Measurements from ENCODE around the gene CD24.
"Not testable (repeated sequence)": the region's sequence is repeated elsewhere in the genome, so short reads cannot be mapped to it uniquely, and the experiment has no call there.

CD24 gene, protein sequence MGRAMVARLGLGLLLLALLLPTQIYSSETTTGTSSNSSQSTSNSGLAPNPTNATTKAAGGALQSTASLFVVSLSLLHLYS

DNA sequence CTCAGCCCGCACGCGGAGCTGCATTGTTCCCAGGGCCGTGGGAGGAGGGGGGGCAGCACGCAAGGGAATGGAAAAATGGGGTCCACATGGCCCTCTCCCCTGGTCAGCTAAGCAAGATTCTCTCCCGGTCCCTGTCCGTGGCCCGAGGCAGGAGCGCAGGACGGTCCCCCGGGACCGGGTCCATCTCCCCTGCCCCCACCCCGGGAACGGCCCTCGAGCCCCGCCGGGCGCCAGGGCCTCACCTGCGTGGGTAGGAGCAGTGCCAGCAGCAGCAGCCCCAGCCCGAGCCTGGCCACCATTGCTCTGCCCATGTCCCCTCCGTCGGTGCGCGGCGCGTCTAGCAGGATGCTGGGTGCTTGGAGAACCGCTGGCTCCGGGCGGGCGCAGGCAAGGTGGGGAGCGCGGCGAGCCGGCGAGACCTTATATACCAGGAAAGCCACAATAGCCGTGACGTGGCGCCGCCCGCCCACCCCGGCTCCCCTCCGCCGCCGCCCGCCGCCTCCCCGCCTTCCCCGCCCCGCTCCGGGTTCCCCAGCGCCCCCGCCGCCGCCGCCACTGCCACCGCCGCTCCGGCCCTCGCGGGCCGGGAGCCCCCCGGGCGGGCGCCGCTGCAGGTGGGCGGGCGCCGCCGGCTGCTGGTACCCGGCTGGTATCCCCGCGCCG is at the start of gene CD24:
Gene CD24 (minus strand): TSS at position 394 of the 663 bp plus-strand sequence. CDS start 83 bp downstream, at position 311.
- DNase-seq = peak; percentile 42

DNA sequence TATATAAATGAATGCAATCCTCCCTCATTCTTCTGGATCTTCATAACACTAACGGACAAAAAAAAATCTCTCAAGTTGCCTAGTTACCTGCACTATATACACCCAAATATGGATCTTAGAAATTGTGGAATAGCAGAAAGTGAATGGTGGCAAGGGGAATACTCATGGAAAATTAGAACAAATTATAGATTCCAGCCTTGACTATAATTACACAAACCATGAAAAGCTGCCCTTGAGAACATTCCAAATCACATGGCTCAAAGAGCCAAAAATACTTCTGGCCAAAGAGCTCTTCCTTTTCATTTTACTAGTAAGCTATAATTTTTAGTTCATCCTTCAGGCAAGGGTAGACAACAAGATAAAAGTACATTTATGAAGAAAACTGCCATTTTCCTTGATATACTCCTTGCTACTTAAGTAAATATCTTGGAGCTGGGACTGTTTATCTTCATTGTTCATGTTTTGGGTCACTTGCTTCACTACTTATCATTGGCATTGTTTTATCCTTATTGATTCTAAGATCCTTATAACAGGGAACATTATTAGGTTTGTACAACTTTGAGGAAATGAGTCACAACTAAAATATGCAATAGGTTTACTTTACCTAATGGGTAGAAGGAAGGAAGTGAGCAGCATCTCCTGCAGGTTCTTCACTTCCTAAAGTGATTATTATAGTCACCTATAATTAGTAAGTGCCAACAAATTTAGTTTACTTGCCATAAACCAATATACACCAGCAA is 47.1 kb upstream of the CD24 start:
- no peak for DNase-seq

DNA sequence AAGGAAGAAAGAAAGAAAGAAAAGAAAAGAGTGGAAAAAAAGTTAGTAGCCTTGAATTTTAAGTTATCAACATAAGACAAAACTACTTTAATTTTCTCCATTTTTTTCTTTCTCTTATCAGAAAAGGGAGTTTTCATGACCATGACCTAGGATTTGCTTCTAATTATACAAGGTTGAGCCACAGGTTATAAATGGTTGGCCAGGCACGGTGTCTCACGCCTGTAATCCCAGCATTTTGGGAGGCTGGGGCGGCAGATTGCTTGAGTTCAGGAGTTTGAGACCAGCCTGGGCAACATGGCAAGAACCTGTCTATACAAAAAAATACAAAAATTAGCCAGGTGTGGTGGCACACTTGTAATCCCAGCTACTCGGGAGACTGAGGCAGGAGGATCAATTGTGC is 45.7 kb upstream of the CD24 start:
- no peak for DNase-seq

DNA sequence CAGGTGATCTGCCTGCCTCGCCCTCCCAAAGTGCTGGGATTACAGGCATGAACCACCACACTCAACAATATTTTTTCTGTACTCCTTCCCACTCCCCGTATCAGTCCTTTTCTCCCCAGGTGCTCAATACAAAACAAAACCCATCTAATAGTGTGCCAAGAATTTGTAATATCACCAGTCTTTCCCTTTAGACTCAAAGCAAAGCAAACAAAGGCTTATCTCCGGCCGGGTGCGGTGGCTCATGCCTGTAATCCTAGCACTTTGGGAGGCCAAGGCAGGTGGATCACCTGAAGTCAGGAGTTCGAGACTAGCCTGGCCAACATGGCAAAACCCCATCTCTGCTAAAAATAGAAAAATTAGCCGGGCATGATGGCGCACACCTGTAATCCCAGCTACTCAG is 45.1 kb upstream of the CD24 start:
- not testable (repeated sequence) for DNase-seq

DNA sequence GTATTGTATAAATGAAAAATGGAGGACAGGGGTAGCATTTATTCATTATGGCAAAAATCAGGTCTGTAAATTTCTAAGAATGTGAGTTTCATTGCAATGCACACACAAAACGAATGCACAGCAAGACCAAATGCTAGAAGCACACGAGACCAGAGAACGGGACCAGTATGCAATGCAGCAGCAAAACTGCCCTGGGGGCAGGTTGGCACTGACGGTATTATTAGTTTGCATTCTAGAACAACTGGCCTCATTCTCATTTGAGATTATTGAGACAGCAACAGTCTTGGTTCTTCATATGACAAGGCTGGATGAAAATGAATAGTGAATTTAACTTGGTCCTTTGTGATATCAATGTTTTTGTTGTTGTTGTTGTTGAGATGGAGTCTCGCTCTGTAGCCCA is 44.5 kb upstream of the CD24 start:
- no peak for DNase-seq

DNA sequence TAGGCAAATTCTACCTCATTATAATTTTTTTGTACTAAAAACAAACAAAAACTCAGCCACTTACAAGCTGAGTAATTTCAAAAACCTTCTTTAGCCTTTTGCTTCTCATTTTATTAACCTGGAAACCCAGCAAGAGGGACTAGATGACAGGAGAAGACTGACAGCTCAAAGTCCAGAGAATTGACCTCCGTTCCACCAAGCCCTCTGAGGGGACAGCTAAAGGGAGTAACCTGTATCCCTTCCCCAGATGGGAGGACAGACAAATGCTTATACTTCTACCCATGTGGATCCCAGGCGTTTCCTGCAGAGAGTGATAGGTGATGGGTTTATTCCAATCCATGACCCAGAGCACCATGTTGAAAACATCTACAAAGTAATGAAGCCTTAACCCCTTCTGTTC is 35.0 kb upstream of the CD24 start:
- DNase-seq = no peak

- peak; percentile 68 for DNase-seq
These were observed 23.0 kb upstream of the CD24 start for GRCh38 chr6:106997392-106998158.

DNA sequence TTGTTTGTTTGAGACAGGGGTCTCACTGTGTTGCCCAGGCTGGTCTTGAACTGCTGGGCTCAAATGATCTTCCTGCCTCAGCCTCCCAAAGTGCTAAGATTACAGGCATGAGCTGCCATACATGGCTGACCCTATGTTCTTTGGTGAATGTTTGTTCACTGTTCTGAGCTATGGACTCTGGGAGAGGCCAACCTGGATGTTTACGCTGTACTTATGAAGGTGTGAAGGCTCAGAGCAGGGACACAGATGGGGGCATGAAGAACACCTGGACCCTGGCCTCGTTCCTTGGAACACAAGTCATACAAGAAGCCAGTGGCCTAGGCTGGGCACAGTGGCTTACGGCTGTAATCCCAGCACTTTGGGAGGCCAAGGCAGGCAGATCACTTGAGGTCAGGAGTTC is 21.1 kb upstream of the CD24 start:
- no peak for DNase-seq

- not testable (repeated sequence) for DNase-seq
These were observed 15.2 kb upstream of the CD24 start for GRCh38 chr6:106989737-106990136.

DNA sequence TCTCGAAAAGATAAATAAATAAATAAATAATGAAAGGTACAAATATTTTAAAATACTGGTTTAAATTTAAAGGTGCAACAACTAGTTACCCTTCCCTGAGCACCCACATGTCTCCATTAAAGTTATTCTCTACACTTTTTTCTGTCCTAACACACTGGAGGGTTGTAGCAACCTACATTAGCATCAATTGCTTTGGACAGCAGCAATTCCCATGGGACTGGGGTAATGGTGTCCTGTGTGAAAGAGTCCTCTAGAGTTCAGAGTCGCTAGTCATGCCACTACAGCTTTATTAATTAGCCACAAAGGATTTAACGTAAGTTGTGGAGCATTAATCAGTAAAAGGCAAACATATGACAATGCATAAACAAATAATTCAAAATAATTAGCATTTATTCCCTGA is 14.1 kb upstream of the CD24 start:
- DNase-seq = no peak

DNA sequence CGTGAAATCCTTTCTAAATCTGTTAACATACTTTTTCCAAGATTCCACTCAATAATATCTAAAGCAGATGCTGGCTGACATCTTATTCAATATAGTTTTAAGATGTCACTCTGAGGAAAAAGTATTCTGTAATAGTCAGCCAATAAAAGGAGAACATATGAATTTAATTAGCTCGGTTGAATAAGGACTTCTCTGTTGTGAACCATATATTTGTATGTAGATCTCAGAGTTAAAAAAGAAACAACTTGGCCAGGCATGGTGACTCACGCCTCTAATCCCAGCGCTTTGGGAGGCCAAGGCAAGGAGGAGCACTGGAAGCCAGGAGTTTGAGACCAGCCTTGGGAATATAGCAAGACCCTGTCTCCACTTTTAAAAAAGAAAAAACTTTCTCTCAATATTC is 7.4 kb upstream of the CD24 start:
- no peak for DNase-seq

DNA sequence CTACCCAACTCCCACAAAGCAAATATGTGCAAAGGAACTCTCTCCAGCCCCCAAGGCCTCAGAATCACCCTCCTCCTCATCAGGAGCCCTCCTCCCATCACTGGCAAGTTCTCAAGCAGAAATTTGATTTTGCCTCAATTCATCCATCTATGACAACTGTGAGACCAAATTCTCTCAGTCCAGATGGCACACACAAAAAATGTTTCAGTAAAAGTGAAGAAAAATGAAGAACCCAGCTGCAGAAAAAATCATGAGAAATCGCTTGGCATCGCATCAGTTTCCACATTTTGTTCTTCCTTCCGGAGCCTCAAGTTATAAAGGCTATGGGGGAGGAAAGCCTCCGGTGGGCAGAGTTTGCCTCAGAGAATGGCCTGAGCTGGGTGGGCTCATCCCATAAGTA is 6.4 kb upstream of the CD24 start:
- DNase-seq = no peak

GRCh38 chr6:106979435-106979884 is 4.9 kb upstream of the CD24 start:
- peak; percentile 86 for DNase-seq

DNA sequence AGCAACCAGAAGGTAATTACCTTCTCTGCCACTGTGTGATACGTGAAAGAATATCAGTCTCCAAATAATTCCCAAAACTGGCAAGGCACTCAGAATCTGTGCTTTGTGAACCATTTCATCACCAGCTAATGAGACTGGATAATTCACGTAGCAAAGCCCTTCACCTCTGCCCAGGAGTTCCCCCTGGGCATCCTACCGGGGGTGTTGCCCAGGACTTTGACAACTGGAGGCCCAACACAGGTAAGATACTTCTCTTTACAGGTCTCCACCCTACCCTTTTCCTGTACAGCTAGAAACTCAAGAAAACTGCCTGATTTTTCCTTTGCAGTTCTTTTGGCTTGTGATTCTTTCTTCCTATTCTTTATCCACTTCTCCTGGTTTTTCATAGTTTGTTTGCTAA is 2.7 kb upstream of the CD24 start:
- no peak for DNase-seq

DNA sequence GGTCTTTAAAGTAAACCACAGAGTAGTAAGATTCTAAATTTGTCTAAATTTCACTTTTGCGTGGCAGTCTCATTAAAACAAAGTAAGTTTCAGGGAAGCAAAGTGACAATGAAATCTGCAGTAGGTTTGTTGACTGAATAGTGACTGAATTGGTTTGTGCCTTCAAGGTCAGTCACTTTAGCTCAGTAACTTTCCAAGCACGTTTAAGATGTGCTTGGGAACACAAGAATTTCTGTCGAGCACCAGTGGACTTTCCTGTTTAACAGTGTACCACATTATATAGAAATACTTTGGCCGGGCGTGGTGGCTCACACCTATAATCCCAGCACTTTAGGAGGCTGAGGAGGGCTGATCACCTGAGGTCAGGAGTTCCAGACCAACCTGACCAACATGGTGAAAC is 1.7 kb upstream of the CD24 start:
- DNase-seq = no peak

GRCh38 chr6:106975738-106976064 is 1.2 kb upstream of the CD24 start:
- DNase-seq = no peak

DNA sequence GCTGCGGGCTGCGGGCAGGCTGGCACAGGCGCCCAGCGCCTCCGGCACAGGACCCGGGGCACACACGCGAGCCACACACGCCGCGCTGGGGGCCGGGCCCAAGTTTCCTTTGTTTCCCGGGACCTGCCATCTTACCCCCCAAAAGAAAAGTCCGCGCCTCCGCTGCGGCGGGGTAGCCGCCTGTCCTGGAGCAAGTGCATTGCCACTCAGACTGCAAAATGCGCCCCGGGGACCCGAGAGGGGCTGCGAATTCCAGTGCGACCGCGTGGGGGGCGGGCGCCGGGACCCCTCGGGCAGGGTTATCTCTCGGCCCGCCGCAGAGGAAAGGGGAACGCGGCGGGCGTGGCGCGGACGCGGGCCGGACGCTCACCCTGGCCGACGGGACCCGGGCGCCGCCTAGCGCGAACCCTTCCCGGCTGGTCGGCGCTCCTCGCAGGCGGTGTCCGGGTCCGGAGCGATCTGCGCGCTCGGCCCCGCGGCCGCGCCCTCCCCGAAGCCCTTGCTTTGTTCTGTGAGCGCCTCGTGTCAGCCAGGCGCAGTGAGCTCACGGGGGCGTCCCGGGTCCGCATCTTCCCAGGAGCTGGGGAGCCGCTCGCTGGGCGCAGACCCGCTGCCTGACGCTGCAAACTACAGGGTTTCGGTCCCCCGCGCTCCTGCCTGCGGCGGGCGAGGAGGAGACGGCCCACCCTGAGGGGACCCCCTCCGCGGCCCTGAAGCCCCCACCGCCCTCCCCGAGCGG is 639 bp upstream of the CD24 start:
- DNase-seq = peak; percentile 35

- DNase-seq = peak; percentile 20
These were observed 643 bp downstream of the CD24 start for GRCh38 chr6:106973836-106974335.

DNA sequence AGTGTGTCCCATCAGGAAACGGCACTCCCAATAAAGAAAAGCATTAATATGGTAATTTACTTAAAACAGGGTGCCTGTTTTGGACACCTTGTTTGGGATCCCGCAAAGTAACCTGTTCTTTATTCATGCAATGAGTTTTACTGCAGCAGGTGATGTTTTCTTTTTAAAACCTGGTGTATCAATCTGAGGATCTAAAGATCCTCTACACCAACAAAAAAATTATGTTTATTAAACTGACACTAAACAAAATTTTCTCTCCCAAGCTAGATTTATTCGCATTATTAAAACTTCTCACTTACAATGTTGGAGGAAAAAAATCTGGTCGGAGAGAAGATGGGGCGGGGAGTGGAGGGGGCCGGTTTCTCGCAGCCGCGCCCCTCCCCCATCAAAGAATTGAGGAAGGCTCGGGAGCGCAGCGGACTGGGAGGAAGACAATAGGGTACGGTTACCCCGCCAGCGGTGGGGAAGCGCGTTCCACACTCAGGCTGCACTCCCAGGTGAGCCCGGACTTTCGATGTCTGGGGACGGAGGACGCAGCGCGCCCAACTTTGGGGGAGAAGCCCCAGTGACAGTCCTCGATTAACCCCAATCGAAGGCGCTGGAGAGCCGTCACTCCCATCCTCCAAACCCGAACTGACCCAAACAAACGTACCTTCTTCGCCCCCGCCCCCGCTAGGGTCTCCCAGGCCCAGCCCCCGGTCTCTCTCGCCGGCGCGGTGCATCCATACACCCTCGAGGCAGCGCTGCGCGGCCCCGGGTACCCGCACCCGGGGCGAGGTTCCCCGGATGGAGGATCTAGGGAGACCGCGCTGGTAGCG is 1.3 kb downstream of the CD24 start:
- no peak for DNase-seq

DNA sequence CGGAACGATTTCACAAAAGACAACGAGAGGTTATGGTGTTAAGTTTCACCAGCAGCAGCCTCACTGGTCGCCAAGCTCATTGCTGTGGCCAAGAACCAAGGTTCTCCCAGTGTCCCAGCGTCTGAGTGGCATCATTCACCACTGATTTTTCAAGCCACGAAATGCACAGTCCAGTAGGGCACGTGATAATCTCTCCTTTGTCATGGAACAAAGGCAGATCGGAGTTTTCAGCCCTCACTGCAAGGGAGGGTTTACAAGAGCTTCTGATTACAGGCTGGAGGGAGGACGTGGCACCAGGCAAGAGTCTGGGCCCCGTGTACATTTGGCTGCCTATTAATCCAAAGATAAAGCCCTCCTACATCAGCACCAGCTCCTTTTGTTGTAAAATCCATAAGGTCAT is 2.0 kb downstream of the CD24 start:
- DNase-seq = no peak

- DNase-seq = not testable (repeated sequence)
These were observed 3.8 kb downstream of the CD24 start for GRCh38 chr6:106970769-106971168.

Data from stimulated activated CD4-positive, alpha-beta T cell treated with anti-CD3 and anti-CD28 coated beads, Interleukin-15, amount 100 ng/mL, for 24 hours (primary cell).